OCI-LY1 (cell line): ENCODE results near the gene SNRPB2.

Experiments
- H2AFZ ChIP-seq: fragments of 200-600 bp; sonication (generic), shearing (Covaris generic); 2 replicates; pipeline ENCODE4 v1.6.0; 2014; ENCODE audit warnings: antibody characterized with exemption, mild to moderate bottlenecking, low read length
- H3F3A ChIP-seq: fragments of 200-600 bp; sonication (generic), shearing (Covaris generic); 2 replicates; pipeline ENCODE4 v1.6.0; 2014; ENCODE audit warnings: mild to moderate bottlenecking, antibody characterized with exemption, low read length, moderate library complexity; ENCODE audit not compliant: insufficient read depth
- H3K27ac ChIP-seq: fragments of 200-600 bp; sonication (generic); 2 replicates; pipeline ENCODE4 v1.5.1; 2014; ENCODE audit warnings: low read length, mixed run types, mild to moderate bottlenecking, low read depth; ENCODE audit not compliant: poor library complexity, severe bottlenecking
- H3K27me3 ChIP-seq: fragments of 200-600 bp; sonication (generic); 2 replicates; pipeline ENCODE4 v1.6.0; 2014; ENCODE audit warnings: antibody characterized with exemption, mild to moderate bottlenecking, low read length, moderate library complexity; ENCODE audit not compliant: insufficient read depth
- H3K36me3 ChIP-seq: fragments of 200-600 bp; sonication (generic); 2 replicates; pipeline ENCODE4 v1.6.1; 2014; ENCODE audit warnings: mild to moderate bottlenecking, antibody characterized with exemption, low read length, moderate library complexity, mixed read lengths; ENCODE audit not compliant: insufficient read depth
- H3K4me1 ChIP-seq: fragments of 200-600 bp; sonication (generic); 2 replicates; pipeline ENCODE4 v1.5.1; 2014; ENCODE audit warnings: mild to moderate bottlenecking, low read length, moderate library complexity; ENCODE audit not compliant: insufficient read depth, severe bottlenecking
- H3K4me2 ChIP-seq: fragments of 200-600 bp; sonication (generic), shearing (Covaris generic); 2 replicates; pipeline ENCODE4 v1.6.1; 2014; ENCODE audit warnings: low read length
- H3K4me3 ChIP-seq: fragments of 200-600 bp; sonication (generic); 2 replicates; pipeline ENCODE4 v1.5.1; 2014; ENCODE audit warnings: low read length, low read depth, mild to moderate bottlenecking, mixed read lengths; ENCODE audit not compliant: poor library complexity, severe bottlenecking
- H3K79me2 ChIP-seq: fragments of 200-600 bp; shearing (Covaris generic); 2 replicates; pipeline ENCODE4 v1.6.1; 2016; ENCODE audit warnings: mixed run types, low read length, mixed read lengths; ENCODE audit not compliant: insufficient read depth
- H3K9ac ChIP-seq: fragments of 200-600 bp; sonication (generic), shearing (Covaris generic); 2 replicates; pipeline ENCODE4 v1.6.1; 2014; ENCODE audit warnings: mild to moderate bottlenecking, low read length, mixed read lengths
- H3K9me2 ChIP-seq: fragments of 200-600 bp; sonication (generic), shearing (Covaris generic); 2 replicates; pipeline ENCODE4 v1.6.1; 2014; ENCODE audit warnings: low read depth, mild to moderate bottlenecking, low read length, mixed read lengths
- H3K9me3 ChIP-seq: fragments of 200-600 bp; shearing (Covaris generic); 2 replicates; pipeline ENCODE4 v1.6.1; 2014; ENCODE audit warnings: low read length, mixed read lengths
- H4K20me1 ChIP-seq: fragments of 200-600 bp; sonication (generic), shearing (Covaris generic); 2 replicates; pipeline ENCODE4 v1.6.0; 2016; ENCODE audit warnings: mild to moderate bottlenecking, low read length; ENCODE audit not compliant: insufficient read depth
- CTCF ChIP-seq: fragments of 200-600 bp; sonication (generic), shearing (Covaris generic); IDR thresholded peaks from 2 replicates; pipeline ENCODE4 v1.5.1; 2017; ENCODE audit warnings: mild to moderate bottlenecking, antibody characterized with exemption, low read length, moderate library complexity, mixed read lengths
- EZH2 ChIP-seq: fragments of 200-600 bp; sonication (generic), shearing (Covaris generic); IDR thresholded peaks from 2 replicates; pipeline ENCODE4 v1.8.0; 2017; ENCODE audit warnings: borderline replicate concordance, mixed run types, mild to moderate bottlenecking, antibody characterized with exemption, low read length, moderate library complexity, mixed read lengths

Gene SNRPB2

GRCh38 chr20:16710781-16711180 lies 19.0 kb upstream of the SNRPB2 start:
- no peaks in the 10 kb centered on the region for H3K9me2 ChIP-seq
- no peaks in the 10 kb centered on the region for H3K9me3 ChIP-seq
- no peak for TF ChIP-seq EZH2
- no peak for TF ChIP-seq CTCF
- no peaks in the 10 kb centered on the region for H4K20me1 ChIP-seq
- no peaks in the 10 kb centered on the region; the same call in 1 of the 2 replicates for H3K36me3 ChIP-seq
- H2AFZ ChIP-seq: no peak overlapping the region
- H3K27ac ChIP-seq: no peak overlapping the region
- no peaks in the 10 kb centered on the region for H3K27me3 ChIP-seq
- H3K4me1 ChIP-seq: no peaks in the 10 kb centered on the region
- H3F3A ChIP-seq: no peaks in the 10 kb centered on the region
- no peak overlapping the region for H3K4me3 ChIP-seq
- H3K9ac ChIP-seq: no peak overlapping the region
- no peak overlapping the region for H3K4me2 ChIP-seq
- no peaks in the 10 kb centered on the region for H3K79me2 ChIP-seq

- H3K9ac ChIP-seq: no peak overlapping the region
- H2AFZ ChIP-seq: no peak overlapping the region
- no peaks in the 10 kb centered on the region for H3K4me1 ChIP-seq
- H3K4me2 ChIP-seq: no peak overlapping the region
- no peaks in the 10 kb centered on the region for H3K36me3 ChIP-seq
- no peaks in the 10 kb centered on the region for H3K27me3 ChIP-seq
- no peaks in the 10 kb centered on the region for H3K79me2 ChIP-seq
- no peak for TF ChIP-seq EZH2
- TF ChIP-seq CTCF: no peak
- no peaks in the 10 kb centered on the region for H3K9me2 ChIP-seq
- no peaks in the 10 kb centered on the region for H3F3A ChIP-seq
- H3K27ac ChIP-seq: no peak overlapping the region
- H3K4me3 ChIP-seq: no peak overlapping the region
- H3K9me3 ChIP-seq: no peaks in the 10 kb centered on the region
- no peaks in the 10 kb centered on the region for H4K20me1 ChIP-seq
Measured at GRCh38 chr20:16711661-16712258, 18.1 kb upstream of the SNRPB2 start.

- Histone ChIP-seq H3K9ac (no peak overlapping the region), H4K20me1 (no peaks in the 10 kb centered on the region), H2AFZ (no peak overlapping the region), H3K4me1 (no peaks in the 10 kb centered on the region), H3K4me2 (no peak overlapping the region), H3K27ac (no peak overlapping the region), H3K36me3 (no peaks in the 10 kb centered on the region), H3K9me2 (no peaks in the 10 kb centered on the region), H3K27me3 (no peaks in the 10 kb centered on the region), H3K9me3 (no peaks in the 10 kb centered on the region), H3K4me3 (no peak overlapping the region), H3F3A (no peaks in the 10 kb centered on the region), H3K79me2 (no peaks in the 10 kb centered on the region)
- TF ChIP-seq CTCF (no peak), EZH2 (no peak)
Measured at GRCh38 chr20:16712511-16712947, 17.3 kb upstream of the SNRPB2 start.
